ENCODE measurements around the gene WNT9B. TPM values are rescaled to one million over a fixed set of nuclear protein-coding genes. Genes with fewer than 3 reads are reported as not detected.

The WNT9B gene
- total and polyA plus RNA-seq, 5 donors from 2014 or later = not detected

GRCh38 chr17:46863383-46864121 is 12.2 kb downstream of the WNT9B start:
- no peak overlapping the region for H3K4me3 ChIP-seq (ENCODE audit: low read depth, low read length)
- no peaks in the 10 kb centered on the region for H3K4me1 ChIP-seq (ENCODE audit: control insufficient read depth, insufficient read depth, low read length, poor library complexity, severe bottlenecking)
- Mint-ChIP-seq H3K27ac (peak overlapping the region in 1 of 3 donors; percentile 39), H3K4me1 (peaks cover 0 to 3% (median 0%) of the 10 kb centered on the region in 4 donors), H3K4me3 (no peak overlapping the region), H3K36me3 (no peaks in the 10 kb centered on the region), H3K9me3 (peaks cover 0 to 3% (median 0%) of the 10 kb centered on the region in 7 donors), H3K27me3 (peaks cover 5% of the 10 kb centered on the region)
- ATAC-seq (ENCODE audit: low read depth in 2 of 2) (no peak), DNase-seq (no peak)
- H3K9me3 ChIP-seq (ENCODE audit: control insufficient read depth in 2 of 2, low read length in 2 of 2) = no peaks in the 10 kb centered on the region
- H3K27me3 ChIP-seq (ENCODE audit: control insufficient read depth, insufficient read depth, low read length) = peaks cover 2% of the 10 kb centered on the region
- H3K27ac ChIP-seq (ENCODE audit: insufficient read depth, low read length, poor library complexity, severe bottlenecking) = no peak overlapping the region
- no peaks in the 10 kb centered on the region for H3K36me3 ChIP-seq (ENCODE audit: control insufficient read depth, insufficient read depth, low read length)

- H3K27ac Mint-ChIP-seq = no peak overlapping the region
- peaks cover 0 to 3% (median 0%) of the 10 kb centered on the region in 7 donors for H3K9me3 Mint-ChIP-seq
- no peaks in the 10 kb centered on the region for H3K36me3 Mint-ChIP-seq
- H3K4me3 Mint-ChIP-seq = no peak overlapping the region
- no peak overlapping the region for H3K27ac ChIP-seq (ENCODE audit: insufficient read depth, low read length, poor library complexity, severe bottlenecking)
- H3K4me1 Mint-ChIP-seq = peaks cover 0 to 3% (median 0%) of the 10 kb centered on the region in 4 donors
- no peaks in the 10 kb centered on the region for H3K9me3 ChIP-seq (ENCODE audit: control insufficient read depth in 2 of 2, low read length in 2 of 2)
- H3K36me3 ChIP-seq (ENCODE audit: control insufficient read depth, insufficient read depth, low read length) = no peaks in the 10 kb centered on the region
- no peak for DNase-seq
- H3K4me1 ChIP-seq (ENCODE audit: control insufficient read depth, insufficient read depth, low read length, poor library complexity, severe bottlenecking) = no peaks in the 10 kb centered on the region
- H3K4me3 ChIP-seq (ENCODE audit: low read depth, low read length) = no peak overlapping the region
- peaks cover 2% of the 10 kb centered on the region for H3K27me3 ChIP-seq (ENCODE audit: control insufficient read depth, insufficient read depth, low read length)
- H3K27me3 Mint-ChIP-seq = peaks cover 10% of the 10 kb centered on the region
- no peak for ATAC-seq (ENCODE audit: low read depth in 2 of 2)
These were observed 13.7 kb downstream of the WNT9B start for GRCh38 chr17:46865100-46865499.

GRCh38 chr17:46866325-46866724 is 14.9 kb downstream of the WNT9B start:
- Mint-ChIP-seq H3K4me3 (no peak overlapping the region), H3K9me3 (peaks cover 0 to 3% (median 0%) of the 10 kb centered on the region in 7 donors), H3K36me3 (no peaks in the 10 kb centered on the region), H3K27ac (no peak overlapping the region), H3K4me1 (peaks cover 0 to 3% (median 0%) of the 10 kb centered on the region in 4 donors), H3K27me3 (peaks cover 10% of the 10 kb centered on the region)
- no peak overlapping the region for H3K4me3 ChIP-seq (ENCODE audit: low read depth, low read length)
- peaks cover 2% of the 10 kb centered on the region for H3K27me3 ChIP-seq (ENCODE audit: control insufficient read depth, insufficient read depth, low read length)
- DNase-seq = no peak
- H3K36me3 ChIP-seq (ENCODE audit: control insufficient read depth, insufficient read depth, low read length) = no peaks in the 10 kb centered on the region
- H3K9me3 ChIP-seq (ENCODE audit: control insufficient read depth in 2 of 2, low read length in 2 of 2) = no peaks in the 10 kb centered on the region
- H3K4me1 ChIP-seq (ENCODE audit: control insufficient read depth, insufficient read depth, low read length, poor library complexity, severe bottlenecking) = no peaks in the 10 kb centered on the region
- H3K27ac ChIP-seq (ENCODE audit: insufficient read depth, low read length, poor library complexity, severe bottlenecking) = no peak overlapping the region
- ATAC-seq (ENCODE audit: low read depth in 2 of 2) = no peak

- no peaks in the 10 kb centered on the region for H3K36me3 Mint-ChIP-seq
- ATAC-seq (ENCODE audit: low read depth in 2 of 2) (no peak), DNase-seq (no peak)
- peaks cover 10% of the 10 kb centered on the region for H3K27me3 Mint-ChIP-seq
- H3K27me3 ChIP-seq (ENCODE audit: control insufficient read depth, insufficient read depth, low read length) = peaks cover 2% of the 10 kb centered on the region
- no peak overlapping the region for H3K27ac ChIP-seq (ENCODE audit: insufficient read depth, low read length, poor library complexity, severe bottlenecking)
- no peak overlapping the region for H3K4me3 Mint-ChIP-seq
- peaks cover 0 to 3% (median 0%) of the 10 kb centered on the region in 7 donors for H3K9me3 Mint-ChIP-seq
- no peaks in the 10 kb centered on the region for H3K36me3 ChIP-seq (ENCODE audit: control insufficient read depth, insufficient read depth, low read length)
- H3K4me1 ChIP-seq (ENCODE audit: control insufficient read depth, insufficient read depth, low read length, poor library complexity, severe bottlenecking) = no peaks in the 10 kb centered on the region
- no peak overlapping the region for H3K4me3 ChIP-seq (ENCODE audit: low read depth, low read length)
- no peak overlapping the region for H3K27ac Mint-ChIP-seq
- H3K9me3 ChIP-seq (ENCODE audit: control insufficient read depth in 2 of 2, low read length in 2 of 2) = no peaks in the 10 kb centered on the region
- peaks cover 0 to 3% (median 0%) of the 10 kb centered on the region in 4 donors for H3K4me1 Mint-ChIP-seq
These were observed 15.4 kb downstream of the WNT9B start for GRCh38 chr17:46866747-46867146.

GRCh38 chr17:46868689-46869187 is 17.4 kb downstream of the WNT9B start:
- DNase-seq (no peak), ATAC-seq (ENCODE audit: low read depth in 2 of 2) (no peak)
- Histone ChIP-seq H3K4me1 (ENCODE audit: control insufficient read depth, insufficient read depth, low read length, poor library complexity, severe bottlenecking) (no peaks in the 10 kb centered on the region), H3K27me3 (ENCODE audit: control insufficient read depth, insufficient read depth, low read length) (no peaks in the 10 kb centered on the region), H3K36me3 (ENCODE audit: control insufficient read depth, insufficient read depth, low read length) (no peaks in the 10 kb centered on the region), H3K27ac (ENCODE audit: insufficient read depth, low read length, poor library complexity, severe bottlenecking) (no peak overlapping the region), H3K9me3 (ENCODE audit: control insufficient read depth in 2 of 2, low read length in 2 of 2) (no peaks in the 10 kb centered on the region), H3K4me3 (ENCODE audit: low read depth, low read length) (no peak overlapping the region)
- peaks cover 0 to 3% (median 0%) of the 10 kb centered on the region in 4 donors for H3K4me1 Mint-ChIP-seq
- no peak overlapping the region for H3K27ac Mint-ChIP-seq
- peaks cover 10% of the 10 kb centered on the region for H3K27me3 Mint-ChIP-seq
- H3K9me3 Mint-ChIP-seq = peaks cover 0 to 2% (median 0%) of the 10 kb centered on the region in 7 donors
- H3K36me3 Mint-ChIP-seq = no peaks in the 10 kb centered on the region
- H3K4me3 Mint-ChIP-seq = no peak overlapping the region

- H3K36me3 ChIP-seq (ENCODE audit: control insufficient read depth, insufficient read depth, low read length) = no peaks in the 10 kb centered on the region
- no peak overlapping the region for H3K4me3 ChIP-seq (ENCODE audit: low read depth, low read length)
- Mint-ChIP-seq H3K27me3 (peaks cover 10% of the 10 kb centered on the region), H3K4me3 (no peak overlapping the region), H3K27ac (peak overlapping the region in 1 of 3 donors; percentile 56), H3K36me3 (no peaks in the 10 kb centered on the region), H3K9me3 (peaks cover 0 to under 1% (median 0%) of the 10 kb centered on the region in 7 donors), H3K4me1 (peaks cover 0 to 3% (median 0%) of the 10 kb centered on the region in 4 donors)
- DNase-seq (no peak), ATAC-seq (ENCODE audit: low read depth in 2 of 2) (no peak)
- no peaks in the 10 kb centered on the region for H3K27me3 ChIP-seq (ENCODE audit: control insufficient read depth, insufficient read depth, low read length)
- H3K9me3 ChIP-seq (ENCODE audit: control insufficient read depth in 2 of 2, low read length in 2 of 2) = no peaks in the 10 kb centered on the region
- no peaks in the 10 kb centered on the region for H3K4me1 ChIP-seq (ENCODE audit: control insufficient read depth, insufficient read depth, low read length, poor library complexity, severe bottlenecking)
- H3K27ac ChIP-seq (ENCODE audit: insufficient read depth, low read length, poor library complexity, severe bottlenecking) = no peak overlapping the region
These were observed 17.9 kb downstream of the WNT9B start for GRCh38 chr17:46869296-46869695.

GRCh38 chr17:46869975-46870803 is 18.8 kb downstream of the WNT9B start:
- peaks cover 0 to 3% (median 0%) of the 10 kb centered on the region in 4 donors for H3K4me1 Mint-ChIP-seq
- no peaks in the 10 kb centered on the region for H3K4me1 ChIP-seq (ENCODE audit: control insufficient read depth, insufficient read depth, low read length, poor library complexity, severe bottlenecking)
- H3K27ac ChIP-seq (ENCODE audit: insufficient read depth, low read length, poor library complexity, severe bottlenecking) = no peak overlapping the region
- peaks cover 10% of the 10 kb centered on the region for H3K27me3 Mint-ChIP-seq
- H3K9me3 Mint-ChIP-seq = no peaks in the 10 kb centered on the region
- no peaks in the 10 kb centered on the region for H3K36me3 Mint-ChIP-seq
- no peak overlapping the region for H3K4me3 ChIP-seq (ENCODE audit: low read depth, low read length)
- H3K4me3 Mint-ChIP-seq = no peak overlapping the region
- H3K36me3 ChIP-seq (ENCODE audit: control insufficient read depth, insufficient read depth, low read length) = no peaks in the 10 kb centered on the region
- ATAC-seq (ENCODE audit: low read depth in 2 of 2) (no peak), DNase-seq (no peak)
- H3K9me3 ChIP-seq (ENCODE audit: control insufficient read depth in 2 of 2, low read length in 2 of 2) = no peaks in the 10 kb centered on the region
- no peaks in the 10 kb centered on the region for H3K27me3 ChIP-seq (ENCODE audit: control insufficient read depth, insufficient read depth, low read length)
- H3K27ac Mint-ChIP-seq = no peak overlapping the region

Measured in CD4-positive, CD25-positive, alpha-beta regulatory T cell (primary cell).